Globus pallidus (tissue), 1 donor: ENCODE data around the gene TMX2.
"Not testable (repeated sequence)": the region's sequence is repeated elsewhere in the genome, so short reads cannot be mapped to it uniquely, and the experiment has no call there.

Experiments used
- DNase-seq: peaks from one replicate; pipeline ENCODE4 v3.0.0-alpha.2; 2015; ENCODE audit warnings: low spot score

Gene TMX2

GRCh38 chr11:57712256-57713150 is at the start of gene TMX2:
Gene TMX2 (plus strand): TSS chr11:57712593. CDS start chr11:57712619, 26 bp downstream.
- peak; percentile 99 for DNase-seq

- no peak for DNase-seq
Observed at GRCh38 chr11:57662893-57663292, 49.5 kb upstream of the TMX2 start.

- no peak for DNase-seq
Observed at GRCh38 chr11:57663975-57664374, 48.4 kb upstream of the TMX2 start.

- peak; percentile 99 for DNase-seq
Observed at GRCh38 chr11:57667117-57667735, 45.2 kb upstream of the TMX2 start.

GRCh38 chr11:57667736-57668433 is 44.5 kb upstream of the TMX2 start, which contains the start of gene ZDHHC5:
Gene ZDHHC5 (plus strand): TSS chr11:57668114. CDS start chr11:57673091, 4,977 bp downstream.
- DNase-seq: peak; percentile 99

GRCh38 chr11:57668434-57668782 is 44.0 kb upstream of the TMX2 start:
- no peak for DNase-seq

- DNase-seq: no peak
Observed at GRCh38 chr11:57674251-57674650, 38.1 kb upstream of the TMX2 start.

- DNase-seq: no peak
Observed at GRCh38 chr11:57675176-57675941, 37.0 kb upstream of the TMX2 start.

- DNase-seq: no peak
Observed at GRCh38 chr11:57679396-57679795, 33.0 kb upstream of the TMX2 start.

- no peak for DNase-seq
Observed at GRCh38 chr11:57680552-57680874, 31.9 kb upstream of the TMX2 start.

GRCh38 chr11:57681168-57681567 is 31.2 kb upstream of the TMX2 start:
- no peak for DNase-seq

GRCh38 chr11:57690474-57690873 is 21.9 kb upstream of the TMX2 start:
- DNase-seq: not testable (repeated sequence)

GRCh38 chr11:57698843-57699365 is 13.5 kb upstream of the TMX2 start:
- no peak for DNase-seq

- no peak for DNase-seq
Observed at GRCh38 chr11:57699813-57700212, 12.6 kb upstream of the TMX2 start.

- no peak for DNase-seq
Observed at GRCh38 chr11:57700425-57700824, 12.0 kb upstream of the TMX2 start.

GRCh38 chr11:57703341-57703740 is 9.1 kb upstream of the TMX2 start:
- no peak for DNase-seq

- no peak for DNase-seq
Observed at GRCh38 chr11:57704932-57705331, 7.5 kb upstream of the TMX2 start.

- DNase-seq: not testable (repeated sequence)
Observed at GRCh38 chr11:57705432-57705831, 7.0 kb upstream of the TMX2 start.

- DNase-seq: no peak
Observed at GRCh38 chr11:57709802-57710367, 2.5 kb upstream of the TMX2 start.

- DNase-seq: no peak
Observed at GRCh38 chr11:57711414-57712255, 758 bp upstream of the TMX2 start, which contains the start of gene MED19. Gene MED19 (minus strand): TSS chr11:57712215. CDS start chr11:57712179, 36 bp downstream.
